ENCODE data around the gene FCHSD2.

FCHSD2 gene

DNA sequence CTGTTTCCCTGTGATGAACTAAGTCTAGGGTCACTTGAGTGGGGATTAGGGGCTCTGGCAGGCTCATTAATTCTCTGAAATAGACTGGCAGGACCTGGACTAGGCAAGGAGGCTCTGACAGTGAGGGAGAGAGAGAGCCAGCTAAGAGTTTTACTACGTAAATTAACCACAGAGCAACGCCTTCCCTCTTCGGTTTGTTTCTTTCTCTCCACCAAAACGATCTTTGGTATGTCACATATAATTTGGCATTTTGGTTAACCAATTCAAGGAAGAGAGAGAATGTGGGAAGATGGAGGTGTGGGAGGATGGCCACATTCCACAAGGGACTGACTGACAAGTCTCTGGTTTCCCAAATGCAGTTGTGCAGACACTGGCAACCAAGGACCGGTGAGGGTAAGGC lies 300.0 kb downstream of the FCHSD2 start:
- H3K9me3 Mint-ChIP-seq: no peaks in the 10 kb centered on the region
- DNase-seq: no peak
- H3K36me3 Mint-ChIP-seq (ENCODE audit: low read depth): peaks cover 16% of the 10 kb centered on the region
- no peak overlapping the region for H3K27ac Mint-ChIP-seq
- H3K4me3 Mint-ChIP-seq: no peak overlapping the region
- ATAC-seq: no peak
- H3K27me3 Mint-ChIP-seq: no peaks in the 10 kb centered on the region
- peaks cover 4% of the 10 kb centered on the region for H3K4me1 Mint-ChIP-seq

DNA sequence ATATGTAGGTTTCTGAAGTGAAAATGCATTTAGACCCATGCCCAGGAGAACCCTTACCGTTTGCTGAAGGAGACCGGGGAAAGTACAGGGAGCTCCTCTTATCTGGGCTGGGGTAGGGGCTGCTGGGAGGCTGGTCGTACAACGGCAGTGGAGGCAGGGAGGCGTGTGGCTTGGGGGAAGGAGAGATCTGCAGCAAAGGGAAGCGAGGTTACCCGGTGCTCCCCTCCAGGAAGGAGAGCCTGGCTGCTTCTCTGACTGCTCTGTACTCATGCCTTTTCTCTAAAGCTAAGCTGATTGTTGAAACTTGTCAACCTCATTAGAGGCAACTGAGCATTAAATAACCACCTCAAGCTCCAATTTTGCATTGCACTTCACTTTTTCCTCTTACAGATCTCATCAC lies 300.7 kb downstream of the FCHSD2 start:
- Mint-ChIP-seq H3K36me3 (ENCODE audit: low read depth) (peaks cover 16% of the 10 kb centered on the region), H3K27ac (no peak overlapping the region), H3K9me3 (no peaks in the 10 kb centered on the region), H3K27me3 (no peaks in the 10 kb centered on the region), H3K4me1 (peaks cover 4% of the 10 kb centered on the region), H3K4me3 (no peak overlapping the region)
- no peak for DNase-seq
- no peak for ATAC-seq

DNA sequence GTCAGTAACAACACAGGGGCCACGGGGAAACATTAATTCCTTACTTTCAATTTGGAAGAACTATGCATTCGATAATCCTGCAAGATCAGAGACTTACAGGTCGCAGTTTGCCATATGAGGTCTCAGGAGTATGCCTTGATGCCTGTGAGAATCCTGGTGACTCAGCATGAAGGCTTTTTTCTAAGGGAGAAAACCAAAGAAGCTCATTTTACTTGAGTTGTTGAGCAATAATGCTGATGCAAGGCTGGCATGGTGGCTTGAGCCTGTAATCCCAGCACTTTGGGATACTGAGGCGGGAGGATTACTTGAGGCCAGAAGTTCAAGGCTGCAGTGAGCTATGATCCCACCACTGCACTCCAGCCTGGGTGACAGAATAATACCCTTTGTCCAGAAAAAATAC lies 301.3 kb downstream of the FCHSD2 start:
- no peaks in the 10 kb centered on the region for H3K9me3 Mint-ChIP-seq
- H3K4me1 Mint-ChIP-seq: peaks cover 4% of the 10 kb centered on the region
- no peak overlapping the region for H3K27ac Mint-ChIP-seq
- no peaks in the 10 kb centered on the region for H3K27me3 Mint-ChIP-seq
- no peak overlapping the region for H3K4me3 Mint-ChIP-seq
- ATAC-seq (no peak), DNase-seq (no peak)
- peaks cover 16% of the 10 kb centered on the region for H3K36me3 Mint-ChIP-seq (ENCODE audit: low read depth)

DNA sequence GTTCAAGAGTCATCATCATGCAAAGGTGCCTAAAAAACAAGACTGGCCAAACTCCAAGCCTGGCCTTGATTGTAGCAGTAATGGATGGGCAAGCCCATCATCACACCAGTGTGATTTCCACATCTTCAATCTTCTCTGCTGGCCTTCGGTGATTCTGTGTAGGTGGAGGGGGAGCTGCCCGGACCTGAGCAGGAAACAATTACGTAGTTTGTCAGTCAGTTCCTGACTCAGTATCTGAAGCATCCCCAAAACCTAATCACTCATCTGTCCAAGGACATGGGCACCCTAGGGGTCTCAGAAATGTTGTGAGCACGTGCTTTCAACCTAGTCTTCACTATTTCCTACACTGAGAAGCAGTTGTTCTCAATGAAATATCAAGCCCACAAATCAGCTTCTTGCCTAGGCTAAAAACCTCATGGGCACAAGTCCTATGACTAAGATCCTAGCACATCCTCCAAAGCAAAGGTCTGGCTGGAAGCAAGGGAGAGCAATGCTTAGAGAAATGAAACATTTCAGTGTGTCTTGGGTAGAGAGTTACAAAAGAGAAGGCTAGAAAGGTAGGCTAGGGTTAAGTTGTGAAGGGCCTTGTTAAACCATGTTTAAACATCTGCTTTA lies 303.3 kb downstream of the FCHSD2 start:
- no peaks in the 10 kb centered on the region for H3K9me3 Mint-ChIP-seq
- H3K4me1 Mint-ChIP-seq: peaks cover 13% of the 10 kb centered on the region
- H3K27me3 Mint-ChIP-seq: no peaks in the 10 kb centered on the region
- no peak overlapping the region for H3K4me3 Mint-ChIP-seq
- DNase-seq (no peak), ATAC-seq (no peak)
- peaks cover 16% of the 10 kb centered on the region for H3K36me3 Mint-ChIP-seq (ENCODE audit: low read depth)
- no peak overlapping the region for H3K27ac Mint-ChIP-seq

DNA sequence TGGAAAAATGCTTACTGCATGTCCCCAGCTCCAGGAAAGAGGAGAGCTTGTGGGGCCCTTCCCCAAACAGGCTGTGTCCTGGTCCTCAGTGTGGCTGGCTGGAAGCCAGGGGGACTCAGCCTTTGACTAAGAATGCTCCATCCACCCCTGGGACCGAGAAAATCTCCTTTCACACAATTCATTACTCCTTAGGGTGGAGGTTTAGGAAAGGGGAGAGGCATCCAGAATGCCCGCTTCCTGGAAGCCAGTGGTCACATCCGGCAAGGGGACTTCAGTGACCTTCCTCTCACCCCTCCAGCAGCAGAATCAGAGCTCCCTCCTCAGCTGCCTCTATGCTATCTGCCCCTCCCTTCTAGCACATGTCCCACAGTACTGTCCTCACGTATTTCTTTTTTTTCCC lies 306.0 kb downstream of the FCHSD2 start:
- no peak overlapping the region for H3K4me3 Mint-ChIP-seq
- H3K27ac Mint-ChIP-seq: no peak overlapping the region
- peaks cover 6% of the 10 kb centered on the region for H3K36me3 Mint-ChIP-seq (ENCODE audit: low read depth)
- peaks cover 13% of the 10 kb centered on the region for H3K4me1 Mint-ChIP-seq
- ATAC-seq: no peak
- H3K9me3 Mint-ChIP-seq: no peaks in the 10 kb centered on the region
- no peaks in the 10 kb centered on the region for H3K27me3 Mint-ChIP-seq
- no peak for DNase-seq

DNA sequence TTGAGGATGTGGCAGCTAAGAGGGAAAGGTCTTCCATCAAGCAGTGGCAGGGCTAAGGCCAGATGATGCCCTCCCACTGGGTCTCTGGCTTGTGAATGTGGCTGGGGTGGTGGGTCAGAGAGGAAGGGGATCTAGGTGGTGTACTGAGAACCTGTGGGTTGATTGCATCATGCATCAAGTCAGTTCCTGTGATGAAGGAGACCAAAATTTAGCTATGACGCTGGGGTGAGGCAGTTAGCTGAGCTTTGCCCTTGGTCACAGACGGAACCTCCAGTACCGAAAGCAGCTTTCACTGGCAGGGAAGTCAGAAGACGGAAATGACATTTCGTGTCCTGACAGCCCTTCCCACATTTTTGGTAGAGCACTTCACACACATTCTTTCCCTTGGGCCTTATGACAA lies 307.2 kb downstream of the FCHSD2 start:
- H3K36me3 Mint-ChIP-seq (ENCODE audit: low read depth): peaks cover 9% of the 10 kb centered on the region
- H3K27me3 Mint-ChIP-seq: no peaks in the 10 kb centered on the region
- no peak for DNase-seq
- no peak overlapping the region for H3K4me3 Mint-ChIP-seq
- peaks cover 15% of the 10 kb centered on the region for H3K4me1 Mint-ChIP-seq
- H3K9me3 Mint-ChIP-seq: no peaks in the 10 kb centered on the region
- H3K27ac Mint-ChIP-seq: peak overlapping the region; percentile 83
- ATAC-seq: no peak

DNA sequence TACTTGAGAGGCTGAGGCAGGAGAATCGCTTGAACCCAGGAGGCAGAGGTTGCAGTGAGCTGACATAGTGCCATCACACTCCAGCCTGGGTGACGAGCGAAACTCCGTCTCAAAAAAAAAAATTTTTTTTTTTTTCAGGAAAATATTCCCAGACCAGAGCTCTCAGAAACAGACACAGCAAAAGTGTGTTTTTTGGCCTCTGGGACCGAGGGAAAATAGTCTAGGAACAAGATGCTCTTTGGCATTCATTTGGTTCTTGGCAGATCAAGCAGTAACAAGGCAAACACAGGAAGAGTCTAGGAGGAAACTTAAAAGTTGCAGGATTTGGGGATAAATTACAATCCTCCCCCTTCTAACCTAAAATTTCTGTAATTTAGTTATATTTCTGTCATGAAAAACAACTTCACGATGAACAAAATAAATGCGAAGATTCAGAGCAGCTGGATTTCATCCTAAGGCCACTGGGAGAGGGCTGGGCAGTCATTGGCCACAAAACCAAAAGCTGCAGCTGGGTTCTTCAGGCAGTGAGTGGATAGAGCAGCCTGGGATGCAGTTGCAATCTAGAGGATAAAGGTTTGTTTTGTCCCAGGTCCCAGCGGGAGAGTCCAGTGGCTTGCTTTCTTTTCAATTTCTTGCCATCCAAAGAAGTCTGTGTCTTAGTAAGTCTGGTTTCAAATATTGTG lies 308.2 kb downstream of the FCHSD2 start:
- Mint-ChIP-seq H3K36me3 (ENCODE audit: low read depth) (peaks cover 6% of the 10 kb centered on the region), H3K4me3 (no peak overlapping the region), H3K4me1 (peaks cover 15% of the 10 kb centered on the region), H3K9me3 (no peaks in the 10 kb centered on the region), H3K27me3 (no peaks in the 10 kb centered on the region), H3K27ac (no peak overlapping the region)
- DNase-seq (no peak), ATAC-seq (no peak)

DNA sequence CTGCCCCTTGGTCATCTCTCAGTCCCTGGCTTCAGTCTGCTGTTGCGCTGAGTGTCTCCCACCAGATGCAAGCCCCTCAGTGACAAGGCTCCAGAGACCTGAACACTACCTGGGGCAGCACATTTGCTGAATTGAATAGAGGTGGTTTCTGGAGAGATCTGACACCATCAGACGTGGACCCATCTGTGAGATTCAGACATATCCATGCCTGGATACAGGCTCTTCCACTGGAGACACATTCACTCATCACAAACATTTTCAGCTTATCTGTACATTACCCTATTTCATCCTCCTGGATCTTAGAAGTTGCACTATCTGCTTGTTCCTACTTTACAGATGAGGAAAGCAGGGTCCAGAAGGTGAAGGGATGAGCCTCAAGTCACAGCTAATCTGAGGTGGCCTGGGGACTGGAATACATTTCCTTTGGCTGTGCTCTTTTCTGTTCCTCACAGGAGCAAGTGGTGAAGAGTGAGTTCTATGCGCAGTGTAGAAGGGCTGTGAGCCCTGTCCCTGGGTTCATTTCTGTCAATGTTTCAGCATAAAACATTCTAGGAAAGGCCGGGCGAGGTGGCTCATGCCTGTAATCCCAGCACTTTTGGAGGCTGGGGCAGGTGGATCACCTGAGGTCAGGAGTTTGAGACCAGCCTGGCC lies 308.9 kb downstream of the FCHSD2 start:
- ATAC-seq: no peak
- peaks cover 13% of the 10 kb centered on the region for H3K4me1 Mint-ChIP-seq
- H3K27ac Mint-ChIP-seq: no peak overlapping the region
- H3K4me3 Mint-ChIP-seq: no peak overlapping the region
- no peaks in the 10 kb centered on the region for H3K9me3 Mint-ChIP-seq
- peaks cover 9% of the 10 kb centered on the region for H3K36me3 Mint-ChIP-seq (ENCODE audit: low read depth)
- H3K27me3 Mint-ChIP-seq: no peaks in the 10 kb centered on the region
- no peak for DNase-seq

DNA sequence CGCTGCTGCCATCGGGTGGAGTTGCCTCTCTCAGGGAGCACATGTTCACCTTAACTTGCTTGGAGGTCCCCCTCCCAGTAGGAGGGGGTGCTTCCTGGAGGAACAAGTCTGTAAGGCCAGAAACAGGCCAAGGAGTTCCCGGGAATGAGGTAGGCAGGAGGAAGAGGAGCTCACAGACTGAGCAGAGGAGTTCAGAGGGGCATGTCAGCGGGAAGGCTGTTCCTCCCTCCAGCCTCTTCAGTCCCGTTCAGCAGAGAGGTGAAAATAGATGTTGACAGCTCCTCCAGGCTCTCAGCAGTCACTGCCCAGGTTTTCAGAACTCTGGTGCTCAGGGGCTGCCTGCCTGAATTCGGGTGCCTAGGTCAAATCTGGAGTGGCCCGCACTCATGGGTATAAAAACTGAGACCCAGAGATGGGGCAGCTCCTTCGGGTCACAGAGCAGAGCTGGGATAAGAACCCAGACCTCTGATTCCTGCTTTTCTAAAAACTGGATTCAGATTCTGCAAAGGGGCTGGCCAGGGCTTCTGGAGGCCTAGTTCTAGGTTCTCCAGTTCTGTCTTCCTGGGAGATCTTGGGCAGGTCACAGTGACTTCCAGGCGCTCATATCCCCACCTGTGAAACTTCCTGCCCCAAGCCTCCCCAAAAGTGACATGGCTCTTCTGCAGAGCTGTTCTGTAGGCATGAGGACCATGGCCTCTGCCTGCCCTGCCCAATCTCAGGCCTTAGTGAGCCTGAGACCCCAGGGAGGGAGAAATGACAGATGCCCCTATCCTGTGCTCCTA lies 309.6 kb downstream of the FCHSD2 start:
- Mint-ChIP-seq H3K4me3 (no peak overlapping the region), H3K36me3 (ENCODE audit: low read depth) (peaks cover 9% of the 10 kb centered on the region), H3K9me3 (no peaks in the 10 kb centered on the region), H3K27me3 (no peaks in the 10 kb centered on the region), H3K27ac (no peak overlapping the region), H3K4me1 (peaks cover 14% of the 10 kb centered on the region)
- ATAC-seq (no peak), DNase-seq (no peak)

DNA sequence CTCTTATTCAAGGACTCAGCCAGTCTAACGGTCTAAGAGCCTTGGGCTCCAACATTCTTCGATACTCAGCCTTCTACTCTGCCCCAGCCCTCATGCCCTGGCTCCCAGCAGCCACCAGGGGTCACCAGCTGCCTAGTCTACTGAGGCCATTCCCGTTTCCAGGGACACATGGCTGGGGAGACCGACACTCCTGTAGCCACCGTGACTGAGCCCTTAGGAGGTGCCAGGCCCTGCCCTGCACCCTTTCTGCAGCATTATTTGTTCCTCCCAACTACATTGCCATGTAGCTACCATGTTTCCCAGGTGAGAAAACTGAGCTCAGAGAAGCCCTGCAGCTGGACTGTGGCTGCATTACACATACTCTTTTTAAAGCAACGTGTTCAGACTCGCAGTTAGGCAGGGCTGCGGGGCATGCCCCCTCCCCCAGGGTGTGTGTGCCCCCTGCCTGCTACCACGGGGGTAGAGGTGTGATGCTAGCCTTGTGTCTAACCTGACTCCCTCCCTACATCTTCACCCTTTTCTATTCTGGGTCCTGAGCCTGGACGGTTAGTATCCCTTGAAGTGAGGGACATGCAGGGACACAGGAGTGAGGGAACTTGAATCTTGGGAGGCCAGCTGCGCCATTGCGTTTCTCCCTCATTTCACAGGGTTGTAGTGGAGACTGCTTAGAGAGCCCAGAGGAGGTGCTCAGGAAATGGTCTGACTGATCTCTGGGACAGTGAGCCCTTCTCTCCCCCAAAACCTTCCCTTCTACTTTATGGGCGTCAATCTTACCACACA lies 310.4 kb downstream of the FCHSD2 start:
- Mint-ChIP-seq H3K9me3 (no peaks in the 10 kb centered on the region), H3K4me1 (peaks cover 14% of the 10 kb centered on the region), H3K27ac (no peak overlapping the region), H3K27me3 (no peaks in the 10 kb centered on the region), H3K36me3 (ENCODE audit: low read depth) (peaks cover 12% of the 10 kb centered on the region), H3K4me3 (no peak overlapping the region)
- peak; percentile 60 for DNase-seq
- peak; percentile 61 for ATAC-seq

DNA sequence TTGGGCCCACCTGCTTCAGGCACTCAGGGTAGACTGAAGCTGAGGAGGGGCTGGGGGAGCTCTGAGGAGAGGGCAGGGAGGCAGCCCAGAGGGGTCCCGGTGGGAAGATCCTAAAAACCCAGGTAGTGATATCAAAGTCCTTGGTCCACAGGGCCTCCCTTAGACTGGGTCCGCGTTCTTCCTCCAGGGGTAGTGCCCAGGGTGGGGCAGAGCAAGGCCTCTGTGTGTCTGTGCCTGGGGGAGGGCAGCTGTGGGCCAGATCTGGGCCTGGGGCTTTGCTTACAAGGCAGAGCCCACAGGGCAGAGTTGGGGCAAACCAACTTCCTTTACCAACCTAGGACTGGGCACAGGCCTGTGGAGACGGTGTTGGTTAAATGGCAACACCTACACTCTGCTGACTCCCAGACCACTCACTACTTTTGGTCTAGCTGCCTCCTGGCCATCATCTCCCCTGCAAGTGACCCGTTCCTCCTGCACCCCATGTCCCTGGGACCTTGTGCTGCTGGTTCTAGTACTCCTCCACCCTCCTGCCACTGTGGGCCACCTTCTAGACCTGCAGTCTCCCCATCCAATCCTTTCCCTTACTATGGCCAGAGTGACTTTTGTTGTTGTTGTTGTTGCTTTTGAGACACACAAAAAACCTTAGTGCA lies 312.1 kb downstream of the FCHSD2 start:
- ATAC-seq: no peak
- no peak overlapping the region for H3K27ac Mint-ChIP-seq
- H3K27me3 Mint-ChIP-seq: no peaks in the 10 kb centered on the region
- H3K36me3 Mint-ChIP-seq (ENCODE audit: low read depth): peaks cover 12% of the 10 kb centered on the region
- no peaks in the 10 kb centered on the region for H3K9me3 Mint-ChIP-seq
- H3K4me3 Mint-ChIP-seq: no peak overlapping the region
- no peak for DNase-seq
- peaks cover 10% of the 10 kb centered on the region for H3K4me1 Mint-ChIP-seq

DNA sequence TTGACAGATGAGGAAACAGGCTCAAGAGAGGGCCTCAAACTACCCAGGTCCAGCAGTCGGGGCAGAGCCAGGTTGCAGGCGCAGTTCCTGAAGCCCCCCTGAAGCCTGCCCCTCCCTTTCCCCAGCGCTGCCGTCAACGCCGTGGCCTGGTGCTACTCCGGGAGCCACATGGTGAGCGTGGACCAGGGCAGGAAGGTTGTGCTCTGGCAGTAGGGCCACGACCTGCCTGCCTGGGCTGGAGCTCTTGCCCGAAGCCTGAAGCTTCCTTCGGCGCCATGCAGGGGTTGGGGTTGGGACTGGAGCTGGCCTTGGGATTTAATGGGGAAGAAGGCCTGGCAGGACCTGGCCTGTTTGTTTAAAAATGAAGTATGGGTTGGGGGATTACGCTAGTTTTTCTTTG lies 312.9 kb downstream of the FCHSD2 start:
- no peaks in the 10 kb centered on the region for H3K9me3 Mint-ChIP-seq
- H3K27ac Mint-ChIP-seq: no peak overlapping the region
- no peak for ATAC-seq
- H3K27me3 Mint-ChIP-seq: no peaks in the 10 kb centered on the region
- peaks cover 12% of the 10 kb centered on the region for H3K36me3 Mint-ChIP-seq (ENCODE audit: low read depth)
- H3K4me3 Mint-ChIP-seq: no peak overlapping the region
- no peak for DNase-seq
- H3K4me1 Mint-ChIP-seq: peaks cover 4% of the 10 kb centered on the region

DNA sequence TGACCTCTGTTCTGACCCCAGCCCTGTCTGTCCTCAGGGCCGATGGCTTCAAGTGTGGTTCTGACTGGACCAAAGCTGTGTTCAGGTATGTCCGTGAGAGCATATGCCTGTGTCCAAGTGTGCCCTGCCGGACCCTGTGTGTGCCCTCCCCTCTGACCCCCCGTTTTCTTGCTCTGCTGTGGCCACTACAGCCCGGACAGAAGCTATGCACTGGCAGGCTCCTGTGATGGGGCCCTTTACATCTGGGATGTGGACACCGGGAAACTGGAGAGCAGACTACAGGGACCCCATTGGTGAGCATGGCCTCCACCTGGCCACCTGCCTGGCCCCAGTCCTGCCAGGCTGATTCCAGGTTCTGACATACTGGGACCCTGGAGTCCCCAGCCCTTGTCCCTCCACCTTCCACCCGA lies 313.4 kb downstream of the FCHSD2 start:
- no peaks in the 10 kb centered on the region for H3K27me3 Mint-ChIP-seq
- H3K4me3 Mint-ChIP-seq: no peak overlapping the region
- ATAC-seq: no peak
- DNase-seq: no peak
- H3K9me3 Mint-ChIP-seq: no peaks in the 10 kb centered on the region
- H3K27ac Mint-ChIP-seq: peak overlapping the region; percentile 14
- H3K4me1 Mint-ChIP-seq: peaks cover 4% of the 10 kb centered on the region
- peaks cover 12% of the 10 kb centered on the region for H3K36me3 Mint-ChIP-seq (ENCODE audit: low read depth)

DNA sequence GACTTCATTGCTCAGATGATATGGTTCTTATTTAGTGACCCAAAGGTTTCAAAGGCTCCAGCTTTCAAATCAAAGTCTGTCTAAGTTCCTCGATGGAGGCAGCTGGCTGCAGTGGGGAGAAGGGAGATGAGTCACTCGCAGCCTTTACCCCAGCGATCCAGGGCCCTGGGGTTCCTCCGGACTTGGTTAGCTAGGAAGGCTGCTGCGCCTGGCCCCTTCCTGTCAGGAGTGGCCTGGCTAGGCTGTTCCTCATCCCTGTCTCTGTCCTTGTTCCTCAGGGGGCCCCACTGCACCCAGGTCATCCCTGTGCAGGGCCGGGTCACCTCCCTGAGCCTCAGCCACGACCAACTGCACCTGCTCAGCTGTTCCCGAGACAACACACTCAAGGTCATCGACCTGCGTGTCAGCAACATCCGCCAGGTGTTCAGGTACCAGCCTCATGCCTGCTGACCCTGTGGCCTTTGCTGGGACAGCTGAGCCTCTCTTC lies 314.0 kb downstream of the FCHSD2 start:
- DNase-seq (no peak), ATAC-seq (no peak)
- no peaks in the 10 kb centered on the region for H3K9me3 Mint-ChIP-seq
- H3K27me3 Mint-ChIP-seq: no peaks in the 10 kb centered on the region
- no peak overlapping the region for H3K4me3 Mint-ChIP-seq
- peaks cover 13% of the 10 kb centered on the region for H3K36me3 Mint-ChIP-seq (ENCODE audit: low read depth)
- peak overlapping the region; percentile 46 for H3K27ac Mint-ChIP-seq
- peaks cover 8% of the 10 kb centered on the region for H3K4me1 Mint-ChIP-seq

Data from activated naive CD8-positive, alpha-beta T cell treated with anti-CD3 and anti-CD28 coated beads, Interleukin-2, amount 50 U/mL, for 24 hours (primary cell).